Measurements from ENCODE around the gene NLGN3. TPM values are rescaled to one million over a fixed set of nuclear protein-coding genes. Genes with fewer than 3 reads are reported as not detected.

The NLGN3 gene
- total RNA-seq, 4 donors from 2014 or later: 1.1 to 1.6 TPM; not detected in 2

- H3K4me1 ChIP-seq: peaks cover 0 to 12% (median 3%) of the 10 kb centered on the region in 4 donors
- peak overlapping the region in 1 of 4 donors; percentile 2 for H3K4me3 ChIP-seq
- H3K36me3 ChIP-seq: no peaks in the 10 kb centered on the region
- H3K27ac ChIP-seq: peak overlapping the region; percentile 48 to 74 (median 67)
- DNase-seq: peak in 2 of 3 donors; percentile 76 to 82
- no peak for TF ChIP-seq POLR2A (IDR thresholded peaks at IDR 0.05)
- TF ChIP-seq, protein P1, sequence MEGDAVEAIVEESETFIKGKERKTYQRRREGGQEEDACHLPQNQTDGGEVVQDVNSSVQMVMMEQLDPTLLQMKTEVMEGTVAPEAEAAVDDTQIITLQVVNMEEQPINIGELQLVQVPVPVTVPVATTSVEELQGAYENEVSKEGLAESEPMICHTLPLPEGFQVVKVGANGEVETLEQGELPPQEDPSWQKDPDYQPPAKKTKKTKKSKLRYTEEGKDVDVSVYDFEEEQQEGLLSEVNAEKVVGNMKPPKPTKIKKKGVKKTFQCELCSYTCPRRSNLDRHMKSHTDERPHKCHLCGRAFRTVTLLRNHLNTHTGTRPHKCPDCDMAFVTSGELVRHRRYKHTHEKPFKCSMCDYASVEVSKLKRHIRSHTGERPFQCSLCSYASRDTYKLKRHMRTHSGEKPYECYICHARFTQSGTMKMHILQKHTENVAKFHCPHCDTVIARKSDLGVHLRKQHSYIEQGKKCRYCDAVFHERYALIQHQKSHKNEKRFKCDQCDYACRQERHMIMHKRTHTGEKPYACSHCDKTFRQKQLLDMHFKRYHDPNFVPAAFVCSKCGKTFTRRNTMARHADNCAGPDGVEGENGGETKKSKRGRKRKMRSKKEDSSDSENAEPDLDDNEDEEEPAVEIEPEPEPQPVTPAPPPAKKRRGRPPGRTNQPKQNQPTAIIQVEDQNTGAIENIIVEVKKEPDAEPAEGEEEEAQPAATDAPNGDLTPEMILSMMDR (IDR thresholded peaks at IDR 0.05): no peak
- H3K9me3 ChIP-seq: no peaks in the 10 kb centered on the region
- H3K27me3 ChIP-seq: no peaks in the 10 kb centered on the region
Measured at GRCh38 chrX:71103110-71103983, 41.3 kb upstream of the NLGN3 start.

DNA sequence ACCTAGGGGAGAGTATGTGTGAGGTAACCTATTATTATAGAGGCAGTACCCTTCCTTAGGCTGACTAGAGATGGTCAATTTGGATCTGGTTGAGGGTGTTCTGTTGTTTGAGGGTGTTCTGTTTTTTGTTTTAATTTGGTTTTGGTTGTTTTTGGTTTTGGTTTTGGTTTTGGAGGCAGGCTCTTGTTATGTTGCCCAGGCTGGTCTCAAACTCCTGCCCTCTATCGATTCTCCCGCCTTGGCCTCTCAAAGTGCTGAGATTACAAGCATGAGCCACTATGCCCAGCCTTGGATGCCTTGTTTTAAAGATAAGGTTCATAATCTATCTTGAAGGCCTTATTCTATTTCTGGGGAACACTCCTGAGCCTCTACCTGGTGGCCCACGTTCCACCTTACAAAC lies 39.0 kb upstream of the NLGN3 start:
- Histone ChIP-seq H3K4me3 (no peak overlapping the region), H3K9me3 (no peaks in the 10 kb centered on the region), H3K27me3 (no peaks in the 10 kb centered on the region), H3K36me3 (no peaks in the 10 kb centered on the region), H3K27ac (peak overlapping the region in 1 of 4 donors; percentile 42), H3K4me1 (peaks cover 0 to 12% (median 3%) of the 10 kb centered on the region in 4 donors)
- TF ChIP-seq POLR2A (IDR thresholded peaks at IDR 0.05): no peak
- TF ChIP-seq, protein P1 (IDR thresholded peaks at IDR 0.05): no peak
- DNase-seq: no peak

DNA sequence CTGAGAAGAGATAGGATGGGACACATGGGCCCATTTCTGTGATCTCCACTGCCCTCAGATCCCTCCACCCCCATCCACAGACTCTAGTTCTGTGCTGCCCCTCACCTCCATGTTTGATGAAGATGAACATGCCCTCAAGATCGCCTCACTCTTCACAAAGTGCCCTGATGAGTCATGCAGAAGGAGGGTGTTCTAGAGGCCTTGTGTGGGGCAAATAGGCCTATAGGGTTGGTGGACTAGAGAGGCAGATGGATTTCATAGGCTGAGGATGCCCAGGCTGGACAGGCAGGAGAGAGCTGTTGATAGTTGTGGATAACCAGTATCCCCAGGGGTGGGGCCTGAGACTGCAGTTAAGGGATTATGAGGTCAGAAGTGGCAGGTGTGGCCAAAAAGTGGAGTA lies 38.2 kb upstream of the NLGN3 start, which contains the start of gene CXorf65:
Gene CXorf65, minus strand, starts transcription at position 314 of the 400 bp plus-strand sequence. Its CDS starts 184 bp downstream, at position 130.
- Histone ChIP-seq H3K27ac (peak within 1 kb of the TSS in 1 of 4 donors; percentile 42), H3K36me3 (no peaks in the 10 kb centered on the region), H3K27me3 (no peaks in the 10 kb centered on the region), H3K4me3 (no peak within 1 kb of the TSS), H3K9me3 (no peaks in the 10 kb centered on the region), H3K4me1 (peaks cover 0 to 12% (median 3%) of the 10 kb centered on the region in 4 donors)
- TF ChIP-seq, protein P1 (IDR thresholded peaks at IDR 0.05): no peak
- no peak for TF ChIP-seq POLR2A (IDR thresholded peaks at IDR 0.05)
- DNase-seq: no peak

- H3K4me1 ChIP-seq: peaks cover 0 to 12% (median 3%) of the 10 kb centered on the region in 4 donors
Measured at GRCh38 chrX:71107245-71107644, 37.4 kb upstream of the NLGN3 start.

GRCh38 chrX:71107762-71108360 lies 36.8 kb upstream of the NLGN3 start:
- Histone ChIP-seq H3K9me3 (no peaks in the 10 kb centered on the region), H3K4me3 (no peak overlapping the region), H3K27me3 (no peaks in the 10 kb centered on the region), H3K36me3 (no peaks in the 10 kb centered on the region), H3K27ac (peak overlapping the region in 1 of 4 donors; percentile 42), H3K4me1 (peaks cover 0 to 12% (median 3%) of the 10 kb centered on the region in 4 donors)
- DNase-seq: peak in 2 of 3 donors; percentile 50 to 59
- TF ChIP-seq, protein P1 (IDR thresholded peaks at IDR 0.05): no peak
- no peak for TF ChIP-seq POLR2A (IDR thresholded peaks at IDR 0.05)

More at GRCh38 chrX:71107245-71107644, 37.4 kb upstream of the NLGN3 start:
- Histone ChIP-seq H3K4me3 (no peak overlapping the region), H3K27ac (no peak overlapping the region), H3K36me3 (no peaks in the 10 kb centered on the region), H3K27me3 (no peaks in the 10 kb centered on the region), H3K9me3 (no peaks in the 10 kb centered on the region)
- no peak for DNase-seq
- TF ChIP-seq, protein P1 (IDR thresholded peaks at IDR 0.05): no peak
- TF ChIP-seq POLR2A (IDR thresholded peaks at IDR 0.05): no peak
